ENCODE measurements around the gene KLHL40.

The KLHL40 gene

GRCh38 chr3:42734263-42734860, 49.0 kb downstream of the KLHL40 start:
- no peak for DNase-seq
- TF ChIP-seq, protein P1, sequence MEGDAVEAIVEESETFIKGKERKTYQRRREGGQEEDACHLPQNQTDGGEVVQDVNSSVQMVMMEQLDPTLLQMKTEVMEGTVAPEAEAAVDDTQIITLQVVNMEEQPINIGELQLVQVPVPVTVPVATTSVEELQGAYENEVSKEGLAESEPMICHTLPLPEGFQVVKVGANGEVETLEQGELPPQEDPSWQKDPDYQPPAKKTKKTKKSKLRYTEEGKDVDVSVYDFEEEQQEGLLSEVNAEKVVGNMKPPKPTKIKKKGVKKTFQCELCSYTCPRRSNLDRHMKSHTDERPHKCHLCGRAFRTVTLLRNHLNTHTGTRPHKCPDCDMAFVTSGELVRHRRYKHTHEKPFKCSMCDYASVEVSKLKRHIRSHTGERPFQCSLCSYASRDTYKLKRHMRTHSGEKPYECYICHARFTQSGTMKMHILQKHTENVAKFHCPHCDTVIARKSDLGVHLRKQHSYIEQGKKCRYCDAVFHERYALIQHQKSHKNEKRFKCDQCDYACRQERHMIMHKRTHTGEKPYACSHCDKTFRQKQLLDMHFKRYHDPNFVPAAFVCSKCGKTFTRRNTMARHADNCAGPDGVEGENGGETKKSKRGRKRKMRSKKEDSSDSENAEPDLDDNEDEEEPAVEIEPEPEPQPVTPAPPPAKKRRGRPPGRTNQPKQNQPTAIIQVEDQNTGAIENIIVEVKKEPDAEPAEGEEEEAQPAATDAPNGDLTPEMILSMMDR (IDR thresholded peaks at IDR 0.05; ENCODE audit: low read depth, low read length) = no peak
- Histone ChIP-seq H3K4me1 (no peaks in the 10 kb centered on the region), H3K27me3 (no peaks in the 10 kb centered on the region), H3K4me3 (ENCODE audit: low read depth, low read length) (no peak overlapping the region), H3K36me3 (no peaks in the 10 kb centered on the region), H3K9me3 (no peaks in the 10 kb centered on the region)

DNA sequence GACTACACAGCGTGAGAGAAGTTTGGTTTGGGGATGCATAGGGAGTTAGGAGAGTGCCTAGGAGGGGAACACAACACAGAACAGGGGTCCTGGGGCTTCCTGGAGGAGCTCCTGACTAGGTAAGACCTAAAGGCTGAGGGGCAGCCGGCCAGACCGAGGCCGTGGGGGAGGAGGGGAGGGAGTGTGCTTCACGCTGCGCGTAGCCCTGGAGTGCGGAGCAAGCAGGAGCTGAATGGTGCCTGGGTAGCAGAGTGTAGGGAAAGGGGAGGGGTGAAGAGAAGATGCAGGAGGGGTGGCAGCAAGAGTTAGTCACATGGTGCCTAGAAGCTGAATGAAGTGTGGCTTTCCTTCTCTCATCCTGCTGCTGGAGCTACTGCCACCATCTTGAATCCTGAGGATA, 49.7 kb downstream of the KLHL40 start:
- no peak for DNase-seq
- H3K9me3 ChIP-seq = no peaks in the 10 kb centered on the region
- TF ChIP-seq, protein P1 (IDR thresholded peaks at IDR 0.05; ENCODE audit: low read depth, low read length) = no peak
- H3K36me3 ChIP-seq = no peaks in the 10 kb centered on the region
- H3K4me3 ChIP-seq (ENCODE audit: low read depth, low read length) = no peak overlapping the region
- H3K4me1 ChIP-seq = no peaks in the 10 kb centered on the region
- H3K27me3 ChIP-seq = no peaks in the 10 kb centered on the region

DNA sequence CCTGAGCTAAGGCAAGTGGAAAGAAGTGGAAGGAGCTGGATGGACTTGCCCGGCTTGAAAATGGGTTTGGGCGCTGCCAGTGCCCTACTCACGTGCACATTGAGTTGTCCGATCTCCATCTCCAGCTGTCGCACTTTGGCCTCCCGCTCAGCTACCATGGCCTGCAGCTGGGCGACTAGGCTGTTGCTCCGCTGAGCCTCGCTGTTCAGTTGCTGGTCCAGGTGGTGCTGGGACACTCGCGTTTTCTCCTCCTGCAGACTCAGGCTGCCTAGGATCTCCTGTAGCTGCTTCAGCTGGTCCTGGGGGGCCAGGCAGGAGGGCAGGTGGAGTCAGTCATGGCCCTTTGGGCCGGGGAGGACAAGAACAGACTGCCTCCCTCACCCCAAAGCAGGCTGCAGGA, 50.3 kb downstream of the KLHL40 start:
- no peak for DNase-seq
- H3K9me3 ChIP-seq = no peaks in the 10 kb centered on the region
- H3K27me3 ChIP-seq = no peaks in the 10 kb centered on the region
- TF ChIP-seq, protein P1 (IDR thresholded peaks at IDR 0.05; ENCODE audit: low read depth, low read length) = no peak
- H3K4me1 ChIP-seq = no peaks in the 10 kb centered on the region
- H3K4me3 ChIP-seq (ENCODE audit: low read depth, low read length) = no peak overlapping the region
- no peaks in the 10 kb centered on the region for H3K36me3 ChIP-seq

DNA sequence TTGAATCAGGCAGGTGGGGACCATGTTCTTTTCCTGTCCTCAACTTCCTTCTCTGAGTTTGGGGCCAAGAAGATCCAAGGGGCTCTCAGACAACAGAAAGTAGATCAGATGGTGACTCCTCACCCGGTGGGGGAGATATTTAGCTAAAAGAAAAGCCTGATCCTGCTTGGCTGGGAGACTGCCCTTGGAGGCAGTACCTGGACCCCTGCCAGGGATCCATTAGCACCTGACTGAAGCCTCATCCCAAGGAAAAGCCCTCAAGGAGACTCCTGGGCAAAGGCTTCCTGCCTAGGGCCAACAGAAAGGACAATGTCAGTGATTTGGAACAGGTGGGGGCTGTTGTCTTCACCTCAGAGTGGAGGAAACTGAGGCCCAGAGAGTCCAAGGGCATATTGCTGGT, 50.7 kb downstream of the KLHL40 start:
- Histone ChIP-seq H3K4me1 (no peaks in the 10 kb centered on the region), H3K9me3 (no peaks in the 10 kb centered on the region), H3K36me3 (no peaks in the 10 kb centered on the region), H3K27me3 (no peaks in the 10 kb centered on the region), H3K4me3 (ENCODE audit: low read depth, low read length) (no peak overlapping the region)
- DNase-seq = no peak
- TF ChIP-seq, protein P1 (IDR thresholded peaks at IDR 0.05; ENCODE audit: low read depth, low read length) = no peak

DNA sequence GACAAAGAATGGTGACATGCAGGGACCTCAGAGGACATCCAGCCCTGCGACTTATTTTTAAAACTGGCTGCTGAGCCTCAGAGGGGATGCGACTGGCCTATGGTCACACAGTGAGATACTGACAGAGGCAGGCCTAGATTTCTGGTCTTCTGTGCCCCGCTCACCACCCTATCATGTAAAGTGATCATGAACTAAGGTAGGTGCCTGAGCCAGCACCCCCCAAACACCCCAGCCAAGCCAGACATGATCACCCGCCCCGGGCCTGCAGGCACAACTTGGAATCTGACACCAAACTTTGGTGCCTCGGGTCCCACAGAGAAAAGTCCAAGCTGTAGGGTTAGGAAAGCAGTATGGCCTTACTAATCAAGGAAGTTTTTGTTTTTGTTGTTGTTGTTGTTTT, 51.2 kb downstream of the KLHL40 start:
- no peaks in the 10 kb centered on the region for H3K4me1 ChIP-seq
- DNase-seq = no peak
- TF ChIP-seq, protein P1 (IDR thresholded peaks at IDR 0.05; ENCODE audit: low read depth, low read length) = no peak
- no peak overlapping the region for H3K4me3 ChIP-seq (ENCODE audit: low read depth, low read length)
- no peaks in the 10 kb centered on the region for H3K9me3 ChIP-seq
- no peaks in the 10 kb centered on the region for H3K27me3 ChIP-seq
- H3K36me3 ChIP-seq = no peaks in the 10 kb centered on the region

GRCh38 chr3:42739401-42740158, 54.2 kb downstream of the KLHL40 start:
- H3K9me3 ChIP-seq = no peaks in the 10 kb centered on the region
- H3K4me3 ChIP-seq (ENCODE audit: low read depth, low read length) = no peak overlapping the region
- TF ChIP-seq, protein P1 (IDR thresholded peaks at IDR 0.05; ENCODE audit: low read depth, low read length) = no peak
- no peaks in the 10 kb centered on the region for H3K4me1 ChIP-seq
- no peaks in the 10 kb centered on the region for H3K36me3 ChIP-seq
- DNase-seq = no peak
- H3K27me3 ChIP-seq = no peaks in the 10 kb centered on the region
